ENCODE data around the gene CCND3. TPM values are rescaled to one million over a fixed set of nuclear protein-coding genes. Genes with fewer than 3 reads are reported as not detected.

The CCND3 gene
- total and polyA plus RNA-seq, 2 experiments from 2014 or later = 19.7 to 30.9 TPM

DNA sequence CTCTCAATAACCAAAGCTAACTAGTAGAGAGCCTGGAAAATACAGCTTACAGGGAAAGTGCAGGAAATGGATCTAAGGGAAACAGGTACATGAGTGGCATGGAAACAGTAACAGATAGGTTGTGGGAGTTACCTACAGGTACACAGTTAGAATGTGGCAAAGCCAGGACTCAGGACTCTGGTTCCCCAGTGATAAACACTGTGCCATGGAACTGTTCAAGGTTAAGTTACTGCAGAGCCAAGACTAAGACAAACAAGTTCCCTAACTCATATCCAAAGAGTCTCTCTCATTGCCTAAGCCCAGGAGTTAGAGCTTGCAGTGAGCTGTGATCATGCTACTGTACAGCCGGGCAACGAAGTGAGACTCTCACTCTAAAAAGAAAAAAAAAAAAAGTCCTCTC lies 27.3 kb downstream of the CCND3 start:
- Mint-ChIP-seq H3K27ac (no peak overlapping the region), H3K4me3 (no peak overlapping the region), H3K4me1 (no peaks in the 10 kb centered on the region), H3K27me3 (ENCODE audit: insufficient read depth, low read depth, poor library complexity) (no peaks in the 10 kb centered on the region), H3K9me3 (no peaks in the 10 kb centered on the region), H3K36me3 (ENCODE audit: low read depth) (peaks cover 25% of the 10 kb centered on the region)
- H3K4me1 ChIP-seq (ENCODE audit: insufficient read depth) = no peaks in the 10 kb centered on the region
- H3F3A ChIP-seq (replicated peaks; ENCODE audit: low read depth) = no peaks in the 10 kb centered on the region
- H4K20me1 ChIP-seq (replicated peaks; ENCODE audit: insufficient read depth) = peaks cover under 1% of the 10 kb centered on the region; the same call in 1 of the 2 replicates
- H3K4me2 ChIP-seq = no peak overlapping the region
- TF ChIP-seq STAT1 (IDR thresholded peaks at IDR 0.05; ENCODE audit: unreplicated experiment) (no peak), JUNB (IDR thresholded peaks at IDR 0.05; ENCODE audit: unreplicated experiment) (no peak), EZH2phosphoT487 (IDR thresholded peaks at IDR 0.05; ENCODE audit: unreplicated experiment) (no peak), POLR2AphosphoS5 (IDR thresholded peaks at IDR 0.05; ENCODE audit: low read depth) (no peak), ZNF331 (CRISPR knock-in tag; IDR thresholded peaks at IDR 0.05; ENCODE audit: low read depth) (no peak), EZH2 (IDR thresholded peaks at IDR 0.05; ENCODE audit: low read depth, unreplicated experiment) (no peak)
- TF ChIP-seq, protein P1, sequence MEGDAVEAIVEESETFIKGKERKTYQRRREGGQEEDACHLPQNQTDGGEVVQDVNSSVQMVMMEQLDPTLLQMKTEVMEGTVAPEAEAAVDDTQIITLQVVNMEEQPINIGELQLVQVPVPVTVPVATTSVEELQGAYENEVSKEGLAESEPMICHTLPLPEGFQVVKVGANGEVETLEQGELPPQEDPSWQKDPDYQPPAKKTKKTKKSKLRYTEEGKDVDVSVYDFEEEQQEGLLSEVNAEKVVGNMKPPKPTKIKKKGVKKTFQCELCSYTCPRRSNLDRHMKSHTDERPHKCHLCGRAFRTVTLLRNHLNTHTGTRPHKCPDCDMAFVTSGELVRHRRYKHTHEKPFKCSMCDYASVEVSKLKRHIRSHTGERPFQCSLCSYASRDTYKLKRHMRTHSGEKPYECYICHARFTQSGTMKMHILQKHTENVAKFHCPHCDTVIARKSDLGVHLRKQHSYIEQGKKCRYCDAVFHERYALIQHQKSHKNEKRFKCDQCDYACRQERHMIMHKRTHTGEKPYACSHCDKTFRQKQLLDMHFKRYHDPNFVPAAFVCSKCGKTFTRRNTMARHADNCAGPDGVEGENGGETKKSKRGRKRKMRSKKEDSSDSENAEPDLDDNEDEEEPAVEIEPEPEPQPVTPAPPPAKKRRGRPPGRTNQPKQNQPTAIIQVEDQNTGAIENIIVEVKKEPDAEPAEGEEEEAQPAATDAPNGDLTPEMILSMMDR (conservative IDR thresholded peaks at IDR 0.05; ENCODE audit: low read depth in 2 of 2) = no peak
- TF ChIP-seq, protein P2, sequence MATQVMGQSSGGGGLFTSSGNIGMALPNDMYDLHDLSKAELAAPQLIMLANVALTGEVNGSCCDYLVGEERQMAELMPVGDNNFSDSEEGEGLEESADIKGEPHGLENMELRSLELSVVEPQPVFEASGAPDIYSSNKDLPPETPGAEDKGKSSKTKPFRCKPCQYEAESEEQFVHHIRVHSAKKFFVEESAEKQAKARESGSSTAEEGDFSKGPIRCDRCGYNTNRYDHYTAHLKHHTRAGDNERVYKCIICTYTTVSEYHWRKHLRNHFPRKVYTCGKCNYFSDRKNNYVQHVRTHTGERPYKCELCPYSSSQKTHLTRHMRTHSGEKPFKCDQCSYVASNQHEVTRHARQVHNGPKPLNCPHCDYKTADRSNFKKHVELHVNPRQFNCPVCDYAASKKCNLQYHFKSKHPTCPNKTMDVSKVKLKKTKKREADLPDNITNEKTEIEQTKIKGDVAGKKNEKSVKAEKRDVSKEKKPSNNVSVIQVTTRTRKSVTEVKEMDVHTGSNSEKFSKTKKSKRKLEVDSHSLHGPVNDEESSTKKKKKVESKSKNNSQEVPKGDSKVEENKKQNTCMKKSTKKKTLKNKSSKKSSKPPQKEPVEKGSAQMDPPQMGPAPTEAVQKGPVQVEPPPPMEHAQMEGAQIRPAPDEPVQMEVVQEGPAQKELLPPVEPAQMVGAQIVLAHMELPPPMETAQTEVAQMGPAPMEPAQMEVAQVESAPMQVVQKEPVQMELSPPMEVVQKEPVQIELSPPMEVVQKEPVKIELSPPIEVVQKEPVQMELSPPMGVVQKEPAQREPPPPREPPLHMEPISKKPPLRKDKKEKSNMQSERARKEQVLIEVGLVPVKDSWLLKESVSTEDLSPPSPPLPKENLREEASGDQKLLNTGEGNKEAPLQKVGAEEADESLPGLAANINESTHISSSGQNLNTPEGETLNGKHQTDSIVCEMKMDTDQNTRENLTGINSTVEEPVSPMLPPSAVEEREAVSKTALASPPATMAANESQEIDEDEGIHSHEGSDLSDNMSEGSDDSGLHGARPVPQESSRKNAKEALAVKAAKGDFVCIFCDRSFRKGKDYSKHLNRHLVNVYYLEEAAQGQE (IDR thresholded peaks at IDR 0.05; ENCODE audit: unreplicated experiment) = no peak
- TF ChIP-seq, protein P3, sequence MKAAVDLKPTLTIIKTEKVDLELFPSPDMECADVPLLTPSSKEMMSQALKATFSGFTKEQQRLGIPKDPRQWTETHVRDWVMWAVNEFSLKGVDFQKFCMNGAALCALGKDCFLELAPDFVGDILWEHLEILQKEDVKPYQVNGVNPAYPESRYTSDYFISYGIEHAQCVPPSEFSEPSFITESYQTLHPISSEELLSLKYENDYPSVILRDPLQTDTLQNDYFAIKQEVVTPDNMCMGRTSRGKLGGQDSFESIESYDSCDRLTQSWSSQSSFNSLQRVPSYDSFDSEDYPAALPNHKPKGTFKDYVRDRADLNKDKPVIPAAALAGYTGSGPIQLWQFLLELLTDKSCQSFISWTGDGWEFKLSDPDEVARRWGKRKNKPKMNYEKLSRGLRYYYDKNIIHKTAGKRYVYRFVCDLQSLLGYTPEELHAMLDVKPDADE (IDR thresholded peaks at IDR 0.05) = no peak
- TF ChIP-seq, protein P4, sequence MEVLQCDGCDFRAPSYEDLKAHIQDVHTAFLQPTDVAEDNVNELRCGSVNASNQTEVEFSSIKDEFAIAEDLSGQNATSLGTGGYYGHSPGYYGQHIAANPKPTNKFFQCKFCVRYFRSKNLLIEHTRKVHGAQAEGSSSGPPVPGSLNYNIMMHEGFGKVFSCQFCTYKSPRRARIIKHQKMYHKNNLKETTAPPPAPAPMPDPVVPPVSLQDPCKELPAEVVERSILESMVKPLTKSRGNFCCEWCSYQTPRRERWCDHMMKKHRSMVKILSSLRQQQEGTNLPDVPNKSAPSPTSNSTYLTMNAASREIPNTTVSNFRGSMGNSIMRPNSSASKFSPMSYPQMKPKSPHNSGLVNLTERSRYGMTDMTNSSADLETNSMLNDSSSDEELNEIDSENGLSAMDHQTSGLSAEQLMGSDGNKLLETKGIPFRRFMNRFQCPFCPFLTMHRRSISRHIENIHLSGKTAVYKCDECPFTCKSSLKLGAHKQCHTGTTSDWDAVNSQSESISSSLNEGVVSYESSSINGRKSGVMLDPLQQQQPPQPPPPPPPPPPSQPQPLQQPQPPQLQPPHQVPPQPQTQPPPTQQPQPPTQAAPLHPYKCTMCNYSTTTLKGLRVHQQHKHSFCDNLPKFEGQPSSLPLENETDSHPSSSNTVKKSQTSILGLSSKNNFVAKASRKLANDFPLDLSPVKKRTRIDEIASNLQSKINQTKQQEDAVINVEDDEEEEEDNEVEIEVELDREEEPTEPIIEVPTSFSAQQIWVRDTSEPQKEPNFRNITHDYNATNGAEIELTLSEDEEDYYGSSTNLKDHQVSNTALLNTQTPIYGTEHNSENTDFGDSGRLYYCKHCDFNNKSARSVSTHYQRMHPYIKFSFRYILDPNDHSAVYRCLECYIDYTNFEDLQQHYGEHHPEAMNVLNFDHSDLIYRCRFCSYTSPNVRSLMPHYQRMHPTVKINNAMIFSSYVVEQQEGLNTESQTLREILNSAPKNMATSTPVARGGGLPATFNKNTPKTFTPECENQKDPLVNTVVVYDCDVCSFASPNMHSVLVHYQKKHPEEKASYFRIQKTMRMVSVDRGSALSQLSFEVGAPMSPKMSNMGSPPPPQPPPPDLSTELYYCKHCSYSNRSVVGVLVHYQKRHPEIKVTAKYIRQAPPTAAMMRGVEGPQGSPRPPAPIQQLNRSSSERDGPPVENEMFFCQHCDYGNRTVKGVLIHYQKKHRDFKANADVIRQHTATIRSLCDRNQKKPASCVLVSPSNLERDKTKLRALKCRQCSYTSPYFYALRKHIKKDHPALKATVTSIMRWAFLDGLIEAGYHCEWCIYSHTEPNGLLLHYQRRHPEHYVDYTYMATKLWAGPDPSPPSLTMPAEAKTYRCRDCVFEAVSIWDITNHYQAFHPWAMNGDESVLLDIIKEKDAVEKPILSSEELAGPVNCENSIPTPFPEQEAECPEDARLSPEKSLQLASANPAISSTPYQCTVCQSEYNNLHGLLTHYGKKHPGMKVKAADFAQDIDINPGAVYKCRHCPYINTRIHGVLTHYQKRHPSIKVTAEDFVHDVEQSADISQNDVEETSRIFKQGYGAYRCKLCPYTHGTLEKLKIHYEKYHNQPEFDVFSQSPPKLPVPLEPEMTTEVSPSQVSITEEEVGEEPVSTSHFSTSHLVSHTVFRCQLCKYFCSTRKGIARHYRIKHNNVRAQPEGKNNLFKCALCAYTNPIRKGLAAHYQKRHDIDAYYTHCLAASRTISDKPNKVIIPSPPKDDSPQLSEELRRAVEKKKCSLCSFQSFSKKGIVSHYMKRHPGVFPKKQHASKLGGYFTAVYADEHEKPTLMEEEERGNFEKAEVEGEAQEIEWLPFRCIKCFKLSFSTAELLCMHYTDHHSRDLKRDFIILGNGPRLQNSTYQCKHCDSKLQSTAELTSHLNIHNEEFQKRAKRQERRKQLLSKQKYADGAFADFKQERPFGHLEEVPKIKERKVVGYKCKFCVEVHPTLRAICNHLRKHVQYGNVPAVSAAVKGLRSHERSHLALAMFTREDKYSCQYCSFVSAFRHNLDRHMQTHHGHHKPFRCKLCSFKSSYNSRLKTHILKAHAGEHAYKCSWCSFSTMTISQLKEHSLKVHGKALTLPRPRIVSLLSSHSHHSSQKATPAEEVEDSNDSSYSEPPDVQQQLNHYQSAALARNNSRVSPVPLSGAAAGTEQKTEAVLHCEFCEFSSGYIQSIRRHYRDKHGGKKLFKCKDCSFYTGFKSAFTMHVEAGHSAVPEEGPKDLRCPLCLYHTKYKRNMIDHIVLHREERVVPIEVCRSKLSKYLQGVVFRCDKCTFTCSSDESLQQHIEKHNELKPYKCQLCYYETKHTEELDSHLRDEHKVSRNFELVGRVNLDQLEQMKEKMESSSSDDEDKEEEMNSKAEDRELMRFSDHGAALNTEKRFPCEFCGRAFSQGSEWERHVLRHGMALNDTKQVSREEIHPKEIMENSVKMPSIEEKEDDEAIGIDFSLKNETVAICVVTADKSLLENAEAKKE (CRISPR knock-in tag; IDR thresholded peaks at IDR 0.05) = no peak
- no peak overlapping the region for H3K27ac ChIP-seq (ENCODE audit: low read depth)
- no peaks in the 10 kb centered on the region for H3K9me2 ChIP-seq (ENCODE audit: insufficient read depth)
- no peak overlapping the region for H3K4me3 ChIP-seq
- peaks cover 39% of the 10 kb centered on the region for H3K79me2 ChIP-seq (replicated peaks; ENCODE audit: insufficient read depth)
- DNase-seq (ENCODE audit: low spot score) (no peak), ATAC-seq (no peak)
- no peaks in the 10 kb centered on the region for H3K27me3 ChIP-seq (ENCODE audit: insufficient read depth)
- H2AFZ ChIP-seq = no peak overlapping the region
- H3K36me3 ChIP-seq (ENCODE audit: insufficient read depth) = peaks cover 5% of the 10 kb centered on the region; the same call in 1 of the 2 replicates
